ENCODE data around the gene DEK.
"Not testable (repeated sequence)": the region's sequence is repeated elsewhere in the genome, so short reads cannot be mapped to it uniquely, and the experiment has no call there.

The DEK gene

GRCh38 chr6:18241208-18242038, 22.9 kb downstream of the DEK start:
- Histone ChIP-seq H3K27me3 (replicated peaks) (no peaks in the 10 kb centered on the region), H3K27ac (peak overlapping the region; percentile 67), H3K36me3 (replicated peaks) (peaks cover 5% of the 10 kb centered on the region), H3K4me3 (ENCODE audit: low read depth, low read length) (no peak overlapping the region)
- no peak for DNase-seq
- in situ Hi-C loops (cut with HindIII; ENCODE audit: low pct_ligation_motif_present, low sequenced_read_pairs), result no loop called here
- TF ChIP-seq CTCF (IDR thresholded peaks at IDR 0.05; ENCODE audit: low read depth, low read length, missing control alignments), result no peak

GRCh38 chr6:18240230-18240629, 24.1 kb downstream of the DEK start:
- TF ChIP-seq CTCF (IDR thresholded peaks at IDR 0.05; ENCODE audit: low read depth, low read length, missing control alignments), result no peak

GRCh38 chr6:18237167-18237566, 27.2 kb downstream of the DEK start:
- Histone ChIP-seq H3K27me3 (replicated peaks) (no peaks in the 10 kb centered on the region), H3K36me3 (replicated peaks) (peaks cover 9% of the 10 kb centered on the region), H3K27ac (no peak overlapping the region), H3K4me3 (ENCODE audit: low read depth, low read length) (no peak overlapping the region)
- in situ Hi-C loops (cut with HindIII; ENCODE audit: low pct_ligation_motif_present, low sequenced_read_pairs), result no loop called here
- DNase-seq, result no peak
- no peak for TF ChIP-seq CTCF (IDR thresholded peaks at IDR 0.05; ENCODE audit: low read depth, low read length, missing control alignments)

More at GRCh38 chr6:18240230-18240629, 24.1 kb downstream of the DEK start:
- Histone ChIP-seq H3K4me3 (ENCODE audit: low read depth, low read length) (no peak overlapping the region), H3K27me3 (replicated peaks) (no peaks in the 10 kb centered on the region), H3K36me3 (replicated peaks) (peaks cover 7% of the 10 kb centered on the region), H3K27ac (no peak overlapping the region)
- no peak for DNase-seq
- in situ Hi-C loops (cut with HindIII; ENCODE audit: low pct_ligation_motif_present, low sequenced_read_pairs), result no loop called here

GRCh38 chr6:18235524-18235923, 28.8 kb downstream of the DEK start:
- in situ Hi-C loops (cut with HindIII; ENCODE audit: low pct_ligation_motif_present, low sequenced_read_pairs), result no loop called here
- no peaks in the 10 kb centered on the region for H3K27me3 ChIP-seq (replicated peaks)
- no peak for TF ChIP-seq CTCF (IDR thresholded peaks at IDR 0.05; ENCODE audit: low read depth, low read length, missing control alignments)
- no peak overlapping the region for H3K27ac ChIP-seq
- H3K4me3 ChIP-seq (ENCODE audit: low read depth, low read length), result no peak overlapping the region
- DNase-seq, result no peak
- H3K36me3 ChIP-seq (replicated peaks), result peaks cover 9% of the 10 kb centered on the region

- in situ Hi-C loops (cut with HindIII; ENCODE audit: low pct_ligation_motif_present, low sequenced_read_pairs), result no loop called here
- Histone ChIP-seq H3K27ac (no peak overlapping the region), H3K27me3 (replicated peaks) (no peaks in the 10 kb centered on the region), H3K36me3 (replicated peaks) (peaks cover 9% of the 10 kb centered on the region), H3K4me3 (ENCODE audit: low read depth, low read length) (no peak overlapping the region)
- TF ChIP-seq CTCF (IDR thresholded peaks at IDR 0.05; ENCODE audit: low read depth, low read length, missing control alignments), result no peak
- no peak for DNase-seq
Measured at GRCh38 chr6:18234564-18234963, 29.8 kb downstream of the DEK start.

GRCh38 chr6:18233770-18234169, 30.6 kb downstream of the DEK start:
- in situ Hi-C loops (cut with HindIII; ENCODE audit: low pct_ligation_motif_present, low sequenced_read_pairs); H3K27me3 ChIP-seq (replicated peaks); H3K4me3 ChIP-seq (ENCODE audit: low read depth, low read length); H3K27ac ChIP-seq; DNase-seq: not testable (repeated sequence)
- H3K36me3 ChIP-seq (replicated peaks), result peaks cover 12% of the 10 kb centered on the region

- H3K36me3 ChIP-seq (replicated peaks), result peaks cover 24% of the 10 kb centered on the region
- H3K4me3 ChIP-seq (ENCODE audit: low read depth, low read length); DNase-seq; in situ Hi-C loops (cut with HindIII; ENCODE audit: low pct_ligation_motif_present, low sequenced_read_pairs); H3K27ac ChIP-seq; H3K27me3 ChIP-seq (replicated peaks): not testable (repeated sequence)
Measured at GRCh38 chr6:18231856-18232255, 32.5 kb downstream of the DEK start.

- not testable (repeated sequence) for H3K4me3 ChIP-seq (ENCODE audit: low read depth, low read length); H3K27ac ChIP-seq
- H3K36me3 ChIP-seq (replicated peaks), result peaks cover 21% of the 10 kb centered on the region
Measured at GRCh38 chr6:18228590-18228989, 35.7 kb downstream of the DEK start.

GRCh38 chr6:18227166-18227565, 37.2 kb downstream of the DEK start:
- peaks cover 19% of the 10 kb centered on the region for H3K36me3 ChIP-seq (replicated peaks)
- DNase-seq; H3K27ac ChIP-seq; H3K4me3 ChIP-seq (ENCODE audit: low read depth, low read length); H3K27me3 ChIP-seq (replicated peaks); in situ Hi-C loops (cut with HindIII; ENCODE audit: low pct_ligation_motif_present, low sequenced_read_pairs): not testable (repeated sequence)

More at GRCh38 chr6:18228590-18228989, 35.7 kb downstream of the DEK start:
- DNase-seq; H3K27me3 ChIP-seq (replicated peaks); in situ Hi-C loops (cut with HindIII; ENCODE audit: low pct_ligation_motif_present, low sequenced_read_pairs): not testable (repeated sequence)

Data from brain microvascular endothelial cell (primary cell).